Left forelimb (tissue), 1 donor: Measurements from ENCODE around the gene TRIM59.

Source experiments
- DNase-seq: peaks from one replicate; pipeline ENCODE4 v3.0.0-alpha.2; 2018; ENCODE audit warnings: low spot score

TRIM59 gene, protein sequence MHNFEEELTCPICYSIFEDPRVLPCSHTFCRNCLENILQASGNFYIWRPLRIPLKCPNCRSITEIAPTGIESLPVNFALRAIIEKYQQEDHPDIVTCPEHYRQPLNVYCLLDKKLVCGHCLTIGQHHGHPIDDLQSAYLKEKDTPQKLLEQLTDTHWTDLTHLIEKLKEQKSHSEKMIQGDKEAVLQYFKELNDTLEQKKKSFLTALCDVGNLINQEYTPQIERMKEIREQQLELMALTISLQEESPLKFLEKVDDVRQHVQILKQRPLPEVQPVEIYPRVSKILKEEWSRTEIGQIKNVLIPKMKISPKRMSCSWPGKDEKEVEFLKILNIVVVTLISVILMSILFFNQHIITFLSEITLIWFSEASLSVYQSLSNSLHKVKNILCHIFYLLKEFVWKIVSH

DNA sequence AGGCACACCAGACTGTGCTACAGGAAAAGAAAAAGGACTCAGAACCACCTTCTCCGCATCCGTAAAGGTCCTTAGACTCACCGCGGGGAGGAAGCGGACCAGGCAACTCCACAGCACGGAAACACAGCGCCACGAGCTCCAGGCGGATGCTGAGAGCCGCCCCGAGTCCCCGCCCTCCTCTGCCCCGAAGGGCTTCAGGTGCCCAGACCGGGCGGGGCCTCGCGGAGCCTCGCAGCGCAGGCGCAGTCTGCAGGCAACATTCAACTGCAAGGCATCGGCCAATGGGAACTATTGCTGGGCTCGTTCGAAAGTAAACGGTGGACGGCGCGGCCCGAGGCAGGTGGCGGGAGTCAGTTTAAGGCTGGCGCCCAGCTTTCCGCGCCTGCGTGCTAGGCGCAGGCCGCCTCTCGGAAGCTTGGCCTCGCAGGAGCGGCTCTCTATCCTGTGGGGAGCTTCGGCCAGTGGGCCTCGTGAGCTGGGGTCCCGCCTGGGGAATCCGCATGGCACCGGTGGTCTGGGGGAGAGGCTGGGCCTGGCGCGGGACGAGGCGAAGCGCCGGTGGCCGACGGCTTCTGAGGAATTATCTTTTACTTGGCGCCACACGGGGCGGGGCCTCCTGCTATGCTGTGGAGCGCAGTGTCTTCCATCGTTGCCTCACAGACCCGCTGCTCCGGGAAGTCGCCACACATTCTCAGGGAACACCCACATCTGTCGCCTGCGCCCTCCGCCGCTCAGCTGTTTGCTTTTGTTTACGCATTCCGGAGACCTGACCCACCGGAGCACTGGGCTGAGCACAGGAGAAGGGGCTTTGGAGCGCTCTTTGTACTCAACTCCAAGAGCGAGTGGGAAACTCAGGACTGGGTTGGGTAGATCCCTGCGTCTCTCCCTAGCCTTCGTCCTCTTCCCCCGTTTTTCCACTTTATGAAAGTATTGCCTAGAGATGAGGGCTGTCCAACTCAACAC, at the start of gene TRIM59:
Gene TRIM59 (minus strand): TSS at position 151 of the 963 bp plus-strand sequence. CDS start 10,603 bp downstream, outside the sequence.
- DNase-seq = peak; percentile 94

DNA sequence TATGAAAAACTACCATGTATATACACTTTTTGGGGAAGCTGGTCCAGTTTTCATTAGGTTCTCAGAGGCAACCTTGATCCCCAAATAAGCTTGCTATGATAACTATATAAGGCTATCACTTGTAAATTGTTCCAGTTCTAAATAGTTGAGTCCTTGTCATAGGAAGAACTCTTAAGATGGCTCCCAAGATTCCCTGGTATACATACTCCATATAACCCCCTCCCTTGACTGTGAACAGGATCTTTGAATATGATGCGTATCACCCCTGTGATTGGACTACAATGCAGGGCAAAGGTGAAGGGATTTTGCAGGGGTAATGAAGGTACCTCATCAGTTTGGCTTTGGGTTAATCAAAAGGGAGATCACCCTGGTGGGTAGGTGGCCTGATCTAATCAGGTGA, 48.6 kb upstream of the TRIM59 start:
- DNase-seq = no peak

DNA sequence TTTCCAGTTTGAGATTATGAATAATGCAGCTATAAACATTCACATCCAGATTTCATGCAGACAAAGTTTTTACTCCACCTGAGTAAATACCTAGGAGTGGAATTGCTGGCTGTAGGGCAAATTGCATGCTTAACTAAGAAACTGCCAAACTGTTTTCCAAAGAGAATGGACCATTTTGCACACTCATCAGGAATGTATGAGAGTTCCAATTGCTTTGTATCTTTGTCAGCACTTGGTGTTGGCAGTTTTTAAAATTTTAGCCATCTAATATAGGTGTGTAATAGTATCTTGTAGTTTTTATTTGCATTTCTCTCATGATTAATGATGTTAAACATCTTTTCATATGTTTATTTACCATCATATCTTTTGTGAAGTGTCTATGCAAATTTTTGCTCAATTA, 40.6 kb upstream of the TRIM59 start:
- DNase-seq = no peak

GRCh38 chr3:160486459-160486869, 36.9 kb upstream of the TRIM59 start:
- DNase-seq = no peak

DNA sequence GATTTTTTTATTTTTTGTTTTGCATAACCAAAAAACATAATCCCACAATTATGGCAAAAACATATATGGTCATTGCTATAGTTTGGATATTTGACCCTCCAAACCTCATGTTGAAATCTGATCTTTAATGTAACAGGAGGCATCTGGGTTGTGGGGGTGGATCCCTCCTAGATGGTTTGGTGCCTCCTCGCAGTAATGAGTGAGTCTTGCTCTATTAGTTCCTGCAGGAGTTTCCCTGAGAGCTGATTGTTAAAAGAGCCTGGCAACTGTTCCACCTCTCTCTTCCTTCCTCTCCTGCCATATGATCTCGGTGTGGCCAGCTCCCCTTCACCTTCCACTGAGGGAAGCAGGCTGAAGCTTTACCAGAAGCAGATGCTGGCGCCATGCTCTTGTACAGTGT, 33.2 kb upstream of the TRIM59 start:
- no peak for DNase-seq

- no peak for DNase-seq
These were observed 32.3 kb upstream of the TRIM59 start for GRCh38 chr3:160481856-160482255.

DNA sequence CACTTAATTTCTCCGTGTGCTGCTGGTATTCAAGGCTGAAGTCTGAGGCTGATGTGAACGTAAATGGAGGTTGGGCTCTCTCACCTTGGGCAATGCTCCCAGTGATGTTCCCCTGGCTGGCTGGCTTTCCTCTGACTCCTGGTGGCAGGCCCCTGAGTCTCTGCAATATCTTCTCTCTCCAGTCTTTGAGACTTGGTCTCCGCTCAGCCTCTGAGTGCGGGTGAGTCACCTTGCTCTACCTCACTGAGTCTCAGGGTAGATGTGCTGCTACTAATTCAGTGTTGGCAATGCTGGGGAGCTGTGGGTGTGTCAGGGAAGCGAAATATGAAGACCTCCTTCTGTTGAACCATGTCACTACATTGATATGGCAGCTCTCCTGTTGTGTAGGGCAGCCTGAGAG, 31.3 kb upstream of the TRIM59 start:
- no peak for DNase-seq

DNA sequence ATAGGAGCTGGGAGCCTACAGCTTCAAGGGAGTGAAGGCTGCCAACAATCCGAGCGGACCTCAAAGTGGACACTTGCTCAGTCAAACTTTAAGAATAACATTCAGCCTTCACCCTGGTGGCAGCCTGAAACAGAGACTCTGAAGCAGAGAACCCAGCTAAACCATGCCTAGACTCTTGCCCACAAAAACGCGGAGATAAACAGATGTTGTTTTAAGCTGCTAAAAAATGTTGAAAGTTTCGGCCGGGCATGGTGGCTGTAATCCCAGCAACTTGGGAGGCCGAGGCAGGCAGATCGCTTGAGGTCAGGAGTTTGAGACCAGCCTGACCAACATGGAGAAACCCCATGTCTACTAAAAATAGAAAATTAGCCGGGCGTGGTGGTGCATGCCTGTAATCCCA, 29.8 kb upstream of the TRIM59 start:
- no peak for DNase-seq

DNA sequence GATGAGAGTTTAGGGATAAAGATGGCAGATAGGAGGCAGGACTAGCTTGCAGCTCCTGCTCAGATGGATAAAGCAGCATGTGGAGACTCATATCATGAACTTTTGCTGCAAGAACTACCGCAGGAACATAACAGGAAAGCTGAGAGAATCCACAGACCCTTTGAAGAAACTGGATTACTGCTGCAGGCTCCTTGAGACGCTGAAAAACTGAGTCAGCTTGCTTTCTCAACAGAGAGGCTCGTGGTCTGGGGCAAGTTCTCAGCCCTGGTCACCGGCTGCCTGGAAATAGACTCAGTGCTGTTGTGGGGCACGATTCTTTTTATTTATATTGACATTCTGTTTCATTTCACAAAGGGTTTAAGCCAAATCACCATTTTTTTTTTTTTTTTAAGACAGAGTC, 28.8 kb upstream of the TRIM59 start:
- no peak for DNase-seq

DNA sequence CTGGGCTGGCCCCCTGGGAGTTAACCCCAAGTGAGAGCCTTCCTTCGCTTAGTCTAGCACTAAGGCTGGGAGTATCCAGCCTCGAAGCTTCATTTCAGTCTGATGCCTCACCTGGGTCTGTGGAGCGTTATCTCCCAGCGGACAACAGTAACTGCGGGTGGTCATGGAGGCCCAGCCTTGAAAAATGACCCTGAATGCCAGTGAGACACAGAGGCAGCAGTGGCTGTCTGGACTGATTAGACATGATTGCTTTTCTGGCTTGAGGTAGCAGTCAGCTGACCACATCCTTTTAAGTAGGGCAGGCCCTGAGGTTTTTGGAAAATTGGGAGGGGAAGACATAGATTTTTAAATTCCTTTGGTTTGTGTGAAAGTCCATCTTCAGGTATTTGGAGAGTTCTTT, 28.2 kb upstream of the TRIM59 start:
- DNase-seq = no peak

GRCh38 chr3:160475884-160476283, 26.3 kb upstream of the TRIM59 start:
- no peak for DNase-seq

GRCh38 chr3:160475153-160475552, 25.6 kb upstream of the TRIM59 start:
- no peak for DNase-seq

DNA sequence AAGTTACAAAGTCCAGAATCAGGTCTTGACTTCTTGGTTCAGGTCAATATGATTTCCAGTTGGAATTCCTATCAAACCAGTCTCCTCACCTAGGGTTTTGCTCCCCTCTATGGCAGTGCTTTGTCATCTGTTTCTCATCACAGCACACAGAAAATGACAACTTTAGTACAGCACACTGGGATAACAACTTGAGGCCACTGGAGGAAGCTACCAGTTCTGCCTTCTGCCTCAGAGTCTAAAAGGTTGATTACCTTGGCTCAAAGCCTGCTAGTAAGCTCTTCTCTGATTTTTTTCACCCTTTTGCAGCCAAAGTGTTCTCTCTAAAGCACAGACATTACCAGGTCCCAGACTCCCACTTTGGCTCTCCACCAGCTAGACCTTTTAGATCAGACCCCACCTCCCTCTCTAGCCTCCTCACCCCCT, 24.8 kb upstream of the TRIM59 start:
- DNase-seq = no peak

DNA sequence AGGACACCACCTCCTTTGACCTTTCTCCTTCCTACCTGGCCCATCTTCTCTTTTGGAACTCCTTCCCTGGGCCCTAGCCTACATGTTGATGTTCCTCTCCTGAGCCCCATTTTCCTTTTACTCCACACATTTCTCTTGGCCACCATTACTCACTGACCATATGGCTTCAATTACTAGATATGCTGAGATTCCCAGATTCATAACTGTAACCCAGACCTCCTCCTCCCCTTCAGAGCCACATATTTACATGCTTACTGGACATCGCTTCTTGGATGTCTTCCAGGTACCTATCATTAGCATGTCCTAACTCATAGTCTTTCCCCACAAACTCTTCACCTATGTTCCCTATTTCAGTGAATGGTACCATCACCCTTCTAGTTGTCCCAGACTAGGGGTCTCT, 24.4 kb upstream of the TRIM59 start:
- no peak for DNase-seq

DNA sequence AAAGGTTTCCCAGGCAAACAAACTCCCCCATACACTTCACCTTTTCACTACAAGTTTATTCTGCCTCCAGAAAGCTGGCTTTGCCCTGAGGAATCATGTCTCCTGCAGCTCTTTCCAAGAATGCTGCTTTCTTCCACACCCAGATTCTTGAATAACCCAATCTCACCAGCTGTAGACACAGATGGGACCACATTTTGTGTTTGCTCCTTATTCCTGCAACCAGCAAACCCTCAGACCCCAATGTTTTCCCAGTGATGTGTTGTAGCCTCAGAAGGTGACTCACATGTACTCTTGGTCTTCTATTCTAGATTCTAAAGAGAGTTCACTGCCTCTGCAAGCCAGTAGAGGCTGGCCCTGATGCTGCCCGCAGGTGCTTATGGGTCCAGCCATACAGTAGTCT, 23.6 kb upstream of the TRIM59 start:
- no peak for DNase-seq

DNA sequence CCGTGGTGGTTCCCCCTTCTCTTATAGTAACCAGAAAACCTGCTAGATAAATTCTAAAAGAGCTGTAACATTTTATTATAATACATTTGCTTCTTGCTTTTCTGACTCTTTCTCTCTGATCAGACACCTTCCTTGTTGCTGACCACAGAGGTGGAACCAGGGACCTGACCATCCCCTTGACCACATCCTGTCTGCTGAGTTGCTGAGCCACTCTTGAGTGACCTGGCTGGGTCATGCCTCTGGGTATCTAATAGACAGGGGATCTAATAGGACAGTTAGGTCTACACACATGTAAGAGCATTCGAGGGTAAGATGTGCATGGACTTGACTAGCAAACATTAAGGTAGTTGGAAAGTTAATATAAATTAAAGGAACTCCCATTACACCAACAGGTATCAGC, 22.8 kb upstream of the TRIM59 start:
- no peak for DNase-seq

DNA sequence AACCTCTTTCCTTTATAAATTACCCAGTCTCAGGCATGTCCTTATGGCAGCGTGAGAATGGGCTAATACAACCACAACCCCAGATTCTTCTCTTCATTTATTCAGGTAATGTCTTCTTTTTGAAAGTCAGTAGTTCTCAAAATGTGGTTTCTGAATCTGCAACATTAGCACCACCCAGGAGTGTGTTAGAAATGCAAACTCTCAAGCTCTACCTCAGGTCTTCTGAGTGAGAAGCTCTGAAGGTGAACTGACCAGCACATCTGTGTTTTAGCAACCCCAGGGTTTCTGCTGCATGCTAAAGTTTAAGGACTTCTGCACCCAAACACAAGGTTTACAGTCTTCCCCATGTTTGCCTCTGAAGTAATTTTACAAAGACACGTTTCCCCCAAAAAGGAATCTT, 22.3 kb upstream of the TRIM59 start:
- no peak for DNase-seq

DNA sequence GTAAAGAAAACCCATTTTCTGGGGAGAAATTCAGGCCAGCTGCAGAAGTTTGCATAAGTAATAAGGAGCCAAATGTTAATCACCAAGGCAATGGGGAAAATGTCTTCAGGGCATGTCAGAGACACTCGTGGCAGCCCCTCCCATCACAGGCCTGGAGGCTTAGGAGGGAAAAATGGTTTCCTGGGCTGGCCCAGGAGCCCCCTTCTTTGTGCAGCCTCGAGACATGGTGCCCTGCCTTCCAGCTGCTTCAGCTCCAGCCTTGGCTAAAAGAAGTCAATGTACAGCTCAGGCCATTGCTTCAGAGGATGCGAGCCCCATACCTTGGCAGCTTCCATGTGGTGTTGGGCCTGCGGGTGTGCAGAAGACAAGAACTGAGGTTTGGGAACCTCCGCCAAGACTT, 20.6 kb upstream of the TRIM59 start:
- DNase-seq = no peak

DNA sequence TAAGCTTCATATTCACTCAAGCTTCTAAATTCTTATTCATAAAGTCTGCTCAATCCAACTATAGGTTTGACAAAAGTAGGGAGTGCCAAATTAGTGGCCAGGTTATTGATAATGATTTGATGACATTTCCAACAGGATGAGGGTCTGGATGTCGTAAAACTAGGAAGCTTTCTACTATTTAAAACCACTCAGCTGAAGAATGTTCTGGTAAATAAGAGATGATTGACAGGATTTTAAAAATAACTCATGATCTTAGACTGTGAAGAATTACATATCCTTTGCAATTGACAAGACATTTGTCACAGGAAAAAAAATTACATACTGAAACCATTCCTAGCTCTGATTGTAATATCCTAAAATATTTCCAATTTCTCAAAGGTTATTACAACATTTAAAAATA, 15.4 kb upstream of the TRIM59 start:
- no peak for DNase-seq

DNA sequence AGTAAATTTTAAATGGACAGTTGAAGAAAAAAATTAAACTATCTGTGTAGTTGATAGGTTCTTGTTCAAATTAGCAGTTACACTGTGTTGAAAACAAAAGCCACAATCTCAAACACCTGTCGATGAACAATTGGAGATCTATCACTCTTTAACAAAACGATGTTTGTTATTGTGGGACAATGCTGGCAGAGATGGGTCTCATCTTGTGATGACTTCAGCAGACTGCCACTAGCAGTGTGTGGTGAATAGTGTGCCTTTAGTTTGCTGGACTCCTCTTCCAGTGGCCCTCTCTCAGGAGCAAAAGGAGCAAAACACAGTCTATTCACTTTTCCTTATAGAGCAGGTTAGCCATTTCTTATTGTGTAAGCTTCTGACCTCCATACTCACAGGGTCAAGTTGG, 14.7 kb upstream of the TRIM59 start:
- DNase-seq = no peak

GRCh38 chr3:160460033-160460432, 10.4 kb upstream of the TRIM59 start:
- DNase-seq = no peak

GRCh38 chr3:160459450-160459970, 9.9 kb upstream of the TRIM59 start:
- DNase-seq = no peak

GRCh38 chr3:160458151-160458550, 8.6 kb upstream of the TRIM59 start:
- DNase-seq = no peak
